Measurements from ENCODE around the gene FBXO45.
"Not testable (repeated sequence)": the region's sequence is repeated elsewhere in the genome, so short reads cannot be mapped to it uniquely, and the experiment has no call there.

The FBXO45 gene

DNA sequence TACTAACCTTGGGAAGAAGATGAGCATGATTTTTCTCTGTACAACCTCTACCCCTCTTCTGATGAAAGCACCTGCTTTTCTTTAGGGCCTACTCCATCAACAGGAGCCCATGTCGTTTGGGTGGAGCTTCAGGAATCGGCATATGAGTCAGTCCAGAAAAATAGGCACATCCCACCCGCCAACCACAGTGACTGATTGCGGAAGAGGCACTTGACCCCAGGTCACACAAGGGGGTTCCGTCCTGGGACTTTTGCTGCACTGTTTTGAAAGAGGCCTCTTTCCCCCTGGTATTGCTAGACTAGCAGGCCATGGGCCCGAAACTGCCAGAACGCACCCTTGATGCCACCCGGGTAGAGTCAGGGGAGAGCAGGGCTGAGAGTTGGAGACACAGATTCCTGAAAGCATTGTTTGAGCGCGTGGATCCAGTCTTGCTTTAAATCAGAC lies 51.7 kb downstream of the FBXO45 start:
- DNase-seq = peak; percentile 43

DNA sequence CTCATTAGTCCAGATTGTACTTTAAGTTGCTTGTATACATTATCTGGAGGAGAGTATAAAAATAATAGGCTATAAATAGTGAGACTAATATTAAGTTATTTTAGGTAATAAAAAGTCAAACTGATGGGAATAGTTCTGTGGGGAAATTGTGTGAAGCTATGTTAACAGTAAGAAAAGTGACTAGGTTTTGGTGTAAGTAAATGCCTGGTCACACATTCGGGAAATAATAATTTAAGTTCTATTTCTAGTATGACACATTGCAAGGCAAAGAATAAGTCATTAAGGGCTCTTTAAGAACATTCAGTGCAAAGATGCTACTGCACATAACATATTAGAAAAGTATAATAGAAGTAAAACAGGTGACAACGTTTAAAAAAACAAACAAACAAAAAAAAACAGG lies 52.2 kb downstream of the FBXO45 start:
- DNase-seq = no peak

DNA sequence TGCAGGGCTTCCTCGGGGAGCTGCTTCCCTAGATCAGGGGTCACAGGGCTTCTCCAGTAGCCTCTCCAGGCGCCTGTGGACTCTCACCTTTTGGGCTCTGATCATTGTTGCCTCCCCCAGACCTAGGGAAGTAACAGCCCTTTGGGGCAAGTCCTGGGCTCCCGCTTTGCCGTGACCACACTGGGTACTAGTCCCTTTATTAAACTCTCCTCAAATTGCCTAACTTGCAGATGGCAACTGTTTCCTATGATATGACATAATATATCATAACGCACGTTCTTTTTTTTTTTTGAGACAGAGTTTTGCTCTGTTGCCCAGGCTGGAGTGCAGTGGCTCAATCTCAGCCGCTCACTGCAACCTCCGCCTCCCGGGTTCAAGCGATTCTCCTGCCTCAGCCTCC lies 53.2 kb downstream of the FBXO45 start:
- DNase-seq = no peak

DNA sequence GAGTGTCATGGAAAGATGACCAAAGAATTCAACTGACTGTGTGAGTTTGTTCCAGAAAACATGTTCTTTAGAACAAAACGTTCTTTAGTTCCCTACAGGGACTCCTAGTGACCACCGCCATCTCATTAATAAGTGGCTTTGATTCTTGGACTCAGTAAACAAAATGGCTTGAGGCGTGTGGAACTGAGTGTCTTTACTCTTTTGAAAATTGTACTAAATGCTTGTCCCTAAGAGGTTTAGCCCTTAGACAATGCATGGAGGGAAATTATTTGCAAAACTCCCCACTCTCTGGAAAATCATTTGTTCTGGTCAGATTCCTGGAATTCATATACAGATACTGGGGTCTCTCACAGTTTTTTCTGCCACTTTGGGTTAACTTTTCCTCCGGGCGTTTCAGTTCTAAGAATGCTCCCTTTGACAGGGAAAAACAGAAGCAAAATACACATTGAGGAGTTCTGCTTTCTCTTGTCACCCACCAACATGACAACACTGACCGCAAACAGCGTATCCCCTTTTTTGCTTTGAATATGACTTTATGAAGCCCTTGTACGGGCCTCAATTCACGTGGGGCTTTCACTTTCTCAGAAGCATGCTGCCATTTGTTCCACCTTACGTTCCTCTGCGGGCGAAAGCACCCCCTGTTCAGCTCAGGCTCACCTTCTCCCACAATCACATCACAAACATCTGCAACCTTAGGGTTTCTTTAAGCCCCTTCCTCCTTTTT lies 55.8 kb downstream of the FBXO45 start:
- DNase-seq = peak; percentile 39

DNA sequence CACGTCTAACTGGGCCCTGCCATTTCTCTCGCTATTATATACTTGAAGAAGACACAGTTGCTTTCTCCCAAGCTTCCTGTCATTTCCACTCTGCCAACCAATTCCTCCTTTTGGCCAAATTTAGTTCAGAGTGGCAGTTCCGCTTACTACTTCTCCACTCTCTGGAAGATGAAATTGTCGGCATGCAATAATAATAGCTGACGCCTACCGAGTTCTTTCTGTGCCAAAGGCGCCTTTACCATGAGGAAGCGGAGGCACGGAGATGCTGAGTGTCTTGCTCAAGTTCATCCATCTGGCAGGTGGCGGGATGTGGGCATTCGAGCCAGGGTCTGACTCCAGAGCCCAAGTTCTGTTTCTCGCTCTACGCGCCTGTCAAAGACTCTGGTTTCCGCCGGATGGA lies 56.4 kb downstream of the FBXO45 start:
- no peak for DNase-seq

DNA sequence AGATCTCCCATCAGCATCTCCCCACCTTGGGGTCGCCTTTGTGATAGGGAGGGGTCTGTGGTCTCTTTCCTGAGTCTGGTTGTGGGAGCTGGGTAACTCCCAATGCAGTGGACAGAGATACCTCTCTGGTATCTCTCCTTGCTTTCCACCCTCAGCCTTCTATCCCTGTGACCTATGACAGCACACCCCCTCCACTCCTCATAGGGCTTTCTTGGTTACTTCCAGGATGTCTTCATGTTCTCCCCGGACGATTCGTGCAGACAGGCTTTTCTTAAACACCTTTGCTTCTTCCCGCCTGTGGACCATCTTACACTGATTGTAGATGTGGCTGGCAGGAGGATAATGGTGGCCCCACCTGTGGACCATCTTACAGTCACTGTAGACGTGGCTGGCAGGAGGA lies 56.9 kb downstream of the FBXO45 start:
- no peak for DNase-seq

DNA sequence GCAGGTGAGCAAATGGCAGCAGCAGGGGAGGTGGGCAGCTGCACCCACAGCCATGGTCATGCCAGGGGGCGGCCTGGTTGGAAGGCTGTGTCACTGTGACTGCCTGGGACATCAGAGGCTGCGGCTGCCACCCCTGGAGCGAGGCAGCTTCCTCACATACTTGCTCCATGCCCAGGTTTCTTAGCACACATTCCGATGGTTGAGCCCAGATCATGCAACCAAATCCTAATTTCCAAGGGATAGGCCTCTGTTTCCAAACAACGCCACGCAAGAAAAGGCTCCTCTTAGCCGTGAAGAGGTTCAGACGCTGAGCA lies 59.4 kb downstream of the FBXO45 start:
- no peak for DNase-seq

DNA sequence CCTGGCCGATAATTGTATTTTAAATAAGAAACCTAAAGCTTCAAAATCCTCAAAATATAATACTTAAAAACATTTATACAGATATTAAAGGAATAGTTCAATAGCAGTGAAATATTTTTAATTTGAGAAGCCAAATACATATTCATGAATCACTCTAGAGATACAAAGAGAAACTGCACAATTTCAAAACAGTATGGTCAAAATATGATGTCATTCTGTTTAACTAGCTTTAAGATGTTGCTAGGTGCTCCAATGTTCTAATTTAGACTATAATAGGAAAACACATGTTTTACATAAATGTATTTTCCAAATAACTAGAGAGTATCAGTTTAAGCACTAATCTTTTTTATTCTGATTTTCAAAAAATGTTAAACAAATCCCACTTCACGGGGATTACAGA lies 60.8 kb downstream of the FBXO45 start:
- no peak for DNase-seq

DNA sequence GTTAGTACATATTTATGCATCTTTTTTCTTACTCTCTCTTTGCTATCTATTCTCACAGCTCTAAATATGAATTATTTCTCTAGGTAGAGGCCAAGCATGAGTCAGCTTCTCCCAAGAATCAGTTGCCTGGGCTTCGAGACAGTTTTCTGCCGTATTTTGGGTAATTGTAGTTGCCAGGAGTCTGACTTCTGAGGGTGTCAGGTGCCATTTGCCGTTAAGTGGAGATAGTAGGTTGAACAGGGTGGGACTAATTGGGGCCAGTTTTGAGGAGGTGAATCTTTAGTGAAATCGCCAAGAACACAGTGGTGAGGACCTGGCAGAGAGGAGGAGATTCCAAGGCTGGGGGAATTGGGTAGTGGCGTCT lies 63.2 kb downstream of the FBXO45 start:
- DNase-seq = peak; percentile 37

DNA sequence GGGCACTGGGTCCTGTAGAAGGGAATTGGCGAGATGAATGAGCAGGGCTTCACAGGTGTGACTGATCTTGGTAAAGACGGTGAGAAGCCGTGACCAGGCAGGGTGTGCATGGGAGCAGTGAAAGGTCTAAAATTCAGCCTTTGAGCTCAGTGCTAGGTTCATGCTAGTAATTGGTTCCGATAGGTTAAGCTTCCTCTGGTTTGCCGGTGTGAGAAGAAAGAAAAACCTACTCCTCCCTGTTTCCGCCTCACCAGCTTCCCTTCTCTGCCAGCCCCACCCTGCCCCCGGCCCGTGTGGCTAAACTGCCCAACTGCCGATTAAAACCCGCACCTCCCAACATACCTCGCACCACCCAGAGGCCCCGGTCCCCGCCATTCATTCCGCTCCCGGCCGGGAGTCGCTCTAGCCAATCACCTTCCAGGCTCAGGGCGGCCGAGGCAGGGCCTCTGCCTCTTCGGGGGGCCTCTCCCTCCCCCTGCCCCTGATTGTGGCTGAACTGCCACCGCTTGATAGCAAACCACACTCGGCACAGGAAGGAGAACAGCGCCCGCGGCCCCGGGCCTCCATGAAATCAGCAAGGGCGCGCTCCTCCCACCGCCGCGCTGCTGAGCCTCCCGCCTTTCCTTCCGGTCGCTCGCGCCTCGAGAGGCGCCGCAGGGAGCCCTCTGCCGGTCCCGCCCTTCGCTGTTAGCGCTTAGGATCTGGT lies 63.7 kb downstream of the FBXO45 start:
- DNase-seq = peak; percentile 94

DNA sequence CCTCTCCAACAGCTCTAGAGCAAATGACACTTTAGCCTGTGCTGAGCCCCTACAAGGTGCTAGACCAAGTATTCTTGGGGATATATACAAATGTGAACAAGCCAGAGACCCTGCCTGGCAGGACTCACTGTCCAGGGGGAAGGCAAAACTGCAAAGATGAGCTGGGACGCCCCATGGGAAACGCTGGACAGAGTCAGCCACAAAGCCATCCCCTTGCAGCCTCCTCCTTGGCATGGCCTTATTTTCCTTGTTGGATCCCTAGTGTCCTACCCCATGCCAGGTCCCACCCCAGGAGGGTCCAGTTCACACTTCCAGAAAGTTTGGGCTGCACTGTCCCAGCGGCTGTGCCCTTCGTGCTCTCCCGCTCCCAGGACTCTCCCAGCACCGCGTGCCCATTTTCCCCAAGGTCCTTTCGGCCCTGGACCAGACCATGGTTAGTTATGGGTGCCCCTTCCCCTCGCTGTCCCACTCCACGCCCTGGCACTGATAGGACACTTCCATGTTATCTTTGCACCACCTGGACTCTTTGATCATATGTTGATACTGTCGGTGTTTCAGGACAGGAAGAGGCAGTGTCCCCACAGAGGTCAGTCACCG lies 65.2 kb downstream of the FBXO45 start:
- no peak for DNase-seq

DNA sequence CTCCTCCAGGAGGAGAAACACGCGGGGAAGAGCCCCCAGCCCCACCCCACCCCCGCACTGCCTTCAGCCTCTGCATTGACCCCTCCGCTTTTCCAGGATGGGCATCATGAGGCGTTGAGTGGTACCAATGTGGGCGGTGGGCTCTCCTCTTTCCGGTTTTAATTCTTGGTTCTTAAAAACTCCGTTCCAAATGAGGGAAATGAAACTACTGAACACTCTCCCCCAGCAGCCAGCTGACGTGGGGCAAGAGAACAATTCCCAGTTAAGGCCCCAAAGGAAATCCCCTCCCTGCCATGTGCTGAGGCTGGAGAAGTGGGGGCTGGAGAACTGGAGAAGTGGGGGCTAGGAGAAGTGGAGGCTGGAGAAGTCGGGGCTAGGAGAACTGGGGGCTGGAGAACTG lies 65.8 kb downstream of the FBXO45 start:
- no peak for DNase-seq

DNA sequence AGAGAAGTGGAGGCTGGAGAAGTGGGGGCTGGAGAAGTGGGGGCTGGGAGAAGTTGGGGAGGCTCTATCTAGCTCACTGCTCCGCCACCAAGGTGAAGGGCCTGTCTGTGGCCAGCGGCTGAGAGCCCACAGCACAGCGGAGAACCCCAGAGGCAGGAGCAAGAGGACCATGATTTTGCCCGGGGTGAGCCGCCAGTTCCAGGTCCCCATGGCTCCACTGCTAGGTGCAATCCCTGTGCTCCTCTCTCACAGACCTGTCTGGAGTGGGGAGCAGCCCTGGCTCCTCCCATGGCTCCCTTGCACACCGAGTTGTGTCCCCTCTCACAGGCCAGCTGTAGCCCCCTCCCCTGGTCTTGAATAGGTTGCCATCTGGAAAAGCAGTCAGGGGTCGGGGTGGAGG lies 66.4 kb downstream of the FBXO45 start:
- DNase-seq = no peak

DNA sequence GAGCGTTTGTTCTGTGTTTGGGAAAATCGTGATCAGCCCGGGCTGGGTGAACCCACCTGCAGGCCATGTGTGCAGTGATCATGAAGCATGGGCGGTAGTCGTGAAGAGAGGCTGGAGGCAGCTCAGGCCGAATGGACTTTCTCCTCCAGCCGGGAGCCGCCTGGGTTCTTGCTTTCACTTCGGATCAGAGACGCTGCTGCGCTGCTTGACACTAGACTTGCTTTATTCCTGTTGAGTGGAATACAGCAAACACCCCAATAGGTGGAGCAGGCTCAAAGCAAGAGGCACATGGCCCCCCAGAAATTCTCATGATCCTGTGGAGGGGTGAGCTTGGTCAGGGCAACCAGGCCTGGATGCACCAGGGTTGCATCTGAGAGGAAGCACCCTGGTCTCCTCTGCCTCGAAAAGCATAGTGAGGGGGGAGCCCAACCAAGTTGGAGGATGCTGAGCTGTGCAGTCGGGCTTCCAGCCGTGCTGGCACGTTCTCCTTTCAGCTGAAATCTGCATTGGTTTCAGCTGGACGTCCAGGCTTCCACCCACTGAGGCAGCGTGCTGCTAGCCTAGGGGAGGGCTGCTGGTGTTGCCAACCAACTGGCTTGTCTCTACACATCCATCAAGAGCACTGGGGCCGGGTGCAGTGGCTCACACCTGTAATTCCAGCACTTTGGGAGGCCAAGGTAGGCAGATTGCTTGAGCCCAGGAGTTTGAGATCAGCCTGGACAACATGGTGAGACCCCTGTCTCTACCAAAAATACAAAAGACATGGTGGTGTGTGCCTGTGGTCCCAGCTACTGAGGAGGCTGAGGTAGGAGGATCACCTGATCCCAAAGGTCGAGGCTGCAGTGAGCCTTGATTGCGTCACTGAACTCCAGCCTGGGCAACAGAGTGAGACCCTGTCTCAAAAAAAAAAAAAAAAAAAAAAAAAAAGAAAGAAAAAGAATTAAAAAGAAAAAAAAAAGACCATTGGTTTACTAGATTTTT lies 68.2 kb downstream of the FBXO45 start:
- DNase-seq = no peak

DNA sequence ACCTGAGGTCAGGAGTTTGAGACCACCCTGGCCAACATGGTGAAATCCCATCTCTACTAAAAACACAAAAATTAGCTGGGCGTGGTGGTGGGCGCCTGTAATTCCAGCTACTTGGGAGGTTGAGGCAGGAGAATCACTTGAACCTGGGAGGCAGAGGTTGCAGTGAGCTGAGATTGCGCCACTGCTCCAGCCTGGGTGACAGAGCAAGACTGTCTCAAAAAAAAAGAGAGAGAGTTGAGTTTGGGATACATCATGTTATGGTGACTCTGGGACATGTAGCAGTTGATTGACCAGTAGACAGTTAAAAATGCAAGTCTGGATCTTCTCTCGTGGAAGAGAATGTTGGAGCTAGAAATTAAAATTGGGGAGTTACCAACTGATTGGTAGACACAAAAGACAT lies 69.5 kb downstream of the FBXO45 start:
- not testable (repeated sequence) for DNase-seq

Measured in CD4-positive, alpha-beta T cell treated with Interleukin-6 for 4 hours (primary cell).